Measurements from ENCODE around the gene CHST15.

Gene CHST15

DNA sequence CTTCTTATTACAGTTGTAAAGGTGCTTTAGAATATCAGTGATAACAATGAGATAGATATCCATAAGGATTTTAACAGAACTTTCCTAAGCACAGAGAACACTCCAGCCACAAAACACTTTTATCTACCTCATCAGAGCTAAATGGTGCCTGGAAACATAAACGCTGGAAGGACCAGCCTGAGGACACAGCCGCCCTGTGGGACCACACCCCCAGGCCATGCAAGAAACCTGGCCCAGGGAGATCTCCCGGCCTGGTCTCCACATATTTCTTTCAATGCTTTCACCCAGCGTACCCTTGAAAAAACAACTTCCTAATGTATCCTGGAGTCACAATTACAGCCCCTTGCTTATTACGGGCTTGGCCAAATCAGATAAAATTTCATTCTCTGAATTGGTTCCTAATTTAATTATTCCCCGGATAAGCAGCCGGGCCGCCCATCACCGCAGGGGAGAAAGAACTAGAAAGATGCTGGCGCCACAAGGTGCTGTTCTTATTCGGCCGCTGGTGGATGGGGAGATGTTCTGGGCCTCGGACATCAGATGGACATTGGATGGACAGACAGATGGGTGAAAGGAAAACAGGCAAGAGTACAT lies 11.8 kb downstream of the CHST15 start:
- DNase-seq (ENCODE audit: low read depth), result no peak

- no peak for DNase-seq (ENCODE audit: low read depth)
Measured at GRCh38 chr10:124079864-124080263, 13.5 kb downstream of the CHST15 start.

DNA sequence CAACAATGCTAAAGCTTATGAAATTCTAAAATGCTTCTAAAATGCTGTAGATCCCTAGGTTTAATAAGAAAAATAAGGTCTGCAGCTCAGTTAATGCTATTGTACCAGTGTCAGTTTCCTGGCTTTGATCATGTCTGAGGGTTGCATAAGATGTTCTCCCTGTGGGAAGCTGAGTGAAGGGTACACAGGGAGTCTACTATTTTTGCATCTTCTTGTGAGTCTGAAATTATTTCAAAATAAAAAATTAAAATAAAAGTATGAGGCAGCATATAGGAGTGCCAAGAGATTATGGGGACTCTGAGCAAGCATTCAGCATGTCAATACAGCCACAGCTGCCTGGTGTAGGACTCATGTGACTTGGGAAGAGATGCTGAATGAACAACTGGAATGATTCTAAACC lies 14.7 kb downstream of the CHST15 start:
- no peak for DNase-seq (ENCODE audit: low read depth)

DNA sequence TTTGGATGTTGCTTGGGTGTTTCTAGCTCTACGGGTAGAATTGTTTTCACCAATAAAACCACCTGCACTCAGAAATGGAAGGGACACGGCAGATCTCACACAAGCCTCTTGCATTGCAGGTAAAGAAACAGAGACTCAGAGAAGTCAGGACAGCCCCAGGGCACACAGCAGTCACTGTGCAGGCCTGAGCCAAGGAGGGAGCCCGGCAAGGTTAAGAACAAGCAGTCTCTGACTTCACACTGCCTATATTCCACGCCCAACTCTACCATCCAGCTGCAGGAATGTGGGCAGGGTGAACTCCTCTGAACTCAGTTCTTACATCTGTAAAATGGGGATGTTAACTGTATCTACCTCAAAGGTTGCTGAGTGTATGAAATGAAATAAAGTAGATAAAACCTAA lies 15.4 kb downstream of the CHST15 start:
- no peak for DNase-seq (ENCODE audit: low read depth)

DNA sequence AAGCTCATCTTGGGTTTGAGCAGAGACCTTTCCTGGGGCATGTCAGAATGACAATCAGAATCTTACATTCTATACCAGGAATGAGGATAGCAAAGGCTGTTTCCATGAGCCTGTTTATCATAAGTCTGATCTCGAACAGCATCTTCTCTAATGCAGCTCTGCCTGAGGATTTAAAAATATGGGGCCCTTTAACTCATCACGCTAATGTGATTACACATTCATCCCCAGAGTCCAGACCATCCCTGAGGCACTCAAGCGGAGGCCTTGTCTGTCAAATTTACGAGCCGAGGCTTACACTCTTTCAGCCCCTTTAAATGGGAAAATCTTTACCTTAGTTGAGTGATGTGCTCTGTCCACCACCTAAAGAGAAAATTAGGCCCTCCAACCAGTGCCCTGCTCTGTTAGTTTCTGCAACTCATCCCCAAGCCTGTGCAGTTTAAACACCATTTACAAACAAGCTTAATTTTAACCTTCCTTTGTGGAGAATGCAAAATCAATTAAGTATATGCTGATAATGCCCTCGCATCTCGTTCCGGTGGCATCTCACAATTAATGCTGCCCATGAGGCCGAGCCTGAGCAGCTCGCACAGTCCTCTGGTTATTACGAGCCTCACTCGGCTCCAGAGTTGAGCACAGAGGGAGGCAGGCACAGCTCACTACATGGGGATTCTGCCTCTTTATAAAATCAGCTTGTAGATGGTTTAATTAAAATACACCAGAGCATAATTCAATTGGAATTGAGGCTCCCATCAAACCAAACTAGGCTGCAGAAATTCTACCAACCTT lies 16.0 kb downstream of the CHST15 start:
- no peak for DNase-seq (ENCODE audit: low read depth)

DNA sequence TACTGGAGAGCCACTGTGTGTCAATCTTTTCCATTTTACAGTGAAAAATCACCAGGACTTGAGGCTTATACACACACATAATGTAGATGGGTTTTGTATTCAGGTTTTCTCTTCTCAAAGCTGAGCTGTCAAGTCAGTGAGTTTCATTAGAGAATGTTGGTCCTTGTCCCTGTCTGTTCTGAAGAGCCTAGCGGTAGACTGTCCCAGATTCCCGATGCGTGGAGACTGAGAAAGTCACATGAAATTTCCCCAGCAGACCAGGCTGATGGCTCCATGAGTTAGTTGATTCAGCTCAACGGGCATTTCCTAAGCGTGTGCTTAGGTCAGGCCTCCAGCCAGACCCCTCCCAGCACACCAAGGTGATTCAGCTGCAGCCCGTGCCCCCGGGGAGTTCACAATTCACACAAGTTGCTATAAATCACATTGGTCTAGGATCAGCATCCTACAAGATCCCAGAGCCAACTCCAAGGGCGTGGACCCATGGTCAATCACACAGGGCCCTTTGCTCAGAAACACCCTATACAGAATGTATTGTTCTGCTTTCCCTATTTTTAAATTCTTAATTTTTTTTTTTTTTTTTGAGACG lies 17.2 kb downstream of the CHST15 start:
- DNase-seq (ENCODE audit: low read depth), result no peak

DNA sequence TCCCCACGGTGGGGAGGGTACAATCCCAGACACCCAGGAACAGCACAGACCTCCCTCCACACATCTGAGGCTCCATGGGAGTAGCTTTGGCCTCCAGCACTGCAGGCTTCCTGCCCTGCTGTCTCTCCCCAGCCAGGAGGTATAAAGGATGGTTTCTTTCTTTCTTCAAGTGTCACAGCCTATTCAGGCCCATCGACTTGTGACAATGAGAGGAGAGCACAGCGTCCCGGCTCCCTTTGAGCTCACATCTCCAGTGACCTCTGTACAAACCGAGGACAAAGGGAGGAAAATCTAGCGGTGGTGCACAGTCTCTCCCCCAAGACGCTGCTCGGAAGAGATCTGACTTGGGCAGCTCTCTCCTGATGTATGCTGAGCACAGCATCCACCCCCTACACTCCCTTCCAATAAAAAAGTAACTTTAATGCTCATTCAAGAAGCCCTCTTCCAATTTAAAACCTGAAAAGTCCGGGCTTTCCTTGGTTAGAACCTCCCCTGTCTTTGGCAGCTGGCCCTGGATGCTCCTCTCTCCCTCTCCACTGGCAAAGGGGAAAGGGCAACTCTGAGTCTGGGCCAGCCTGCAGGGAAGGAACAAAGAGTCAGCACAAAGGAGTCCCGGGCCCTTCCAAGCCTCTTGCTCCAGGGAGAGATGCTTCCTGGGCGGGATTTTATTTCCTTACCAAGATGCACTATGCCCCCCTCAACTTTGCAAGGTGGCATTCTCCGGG lies 18.0 kb downstream of the CHST15 start:
- no peak for DNase-seq (ENCODE audit: low read depth)

- DNase-seq (ENCODE audit: low read depth), result no peak
Measured at GRCh38 chr10:124074501-124075109, 18.8 kb downstream of the CHST15 start.

- no peak for DNase-seq (ENCODE audit: low read depth)
Measured at GRCh38 chr10:124073978-124074377, 19.4 kb downstream of the CHST15 start.

DNA sequence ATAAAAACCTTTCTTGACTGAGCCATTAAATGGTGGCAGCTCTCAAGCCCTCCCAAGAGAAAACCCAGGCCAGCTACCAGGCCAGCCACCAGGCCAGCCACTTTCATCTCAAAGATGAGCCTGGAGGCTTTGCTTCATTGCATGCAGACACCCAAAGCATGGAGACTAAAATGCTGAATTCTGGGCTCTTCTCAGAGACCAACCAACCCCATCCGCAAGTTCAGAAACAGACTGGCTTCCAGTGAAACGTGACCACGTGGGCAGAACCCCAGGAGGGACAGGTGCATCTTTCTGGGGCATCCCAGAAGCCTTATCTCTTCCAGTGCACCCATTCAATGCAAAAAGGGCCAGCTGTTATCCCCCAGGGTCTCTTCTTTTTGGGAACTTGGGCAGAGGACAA lies 20.9 kb downstream of the CHST15 start:
- DNase-seq (ENCODE audit: low read depth), result no peak

- no peak for DNase-seq (ENCODE audit: low read depth)
Measured at GRCh38 chr10:124072106-124072505, 21.3 kb downstream of the CHST15 start.

DNA sequence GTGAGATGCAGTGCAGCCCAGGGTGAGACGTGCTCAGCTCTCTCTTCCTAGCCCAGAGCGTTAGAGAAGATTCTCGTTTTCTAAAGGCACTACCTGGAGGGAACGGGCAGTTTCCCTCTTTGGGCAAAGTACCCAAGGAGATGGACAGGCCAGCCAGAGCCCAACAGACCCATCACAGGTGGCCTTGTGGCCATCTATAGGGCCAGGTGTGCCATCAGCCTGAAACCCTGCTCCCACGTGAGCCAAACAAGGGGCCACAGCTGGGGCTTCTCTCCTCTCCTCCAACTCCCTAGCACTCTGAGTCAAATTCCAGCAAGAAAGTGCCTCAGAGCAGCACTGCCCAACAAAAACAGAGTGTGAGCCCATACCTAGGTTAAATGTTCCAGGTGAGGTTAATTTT lies 22.3 kb downstream of the CHST15 start:
- DNase-seq (ENCODE audit: low read depth), result no peak

- no peak for DNase-seq (ENCODE audit: low read depth)
Measured at GRCh38 chr10:124070666-124071065, 22.7 kb downstream of the CHST15 start.

DNA sequence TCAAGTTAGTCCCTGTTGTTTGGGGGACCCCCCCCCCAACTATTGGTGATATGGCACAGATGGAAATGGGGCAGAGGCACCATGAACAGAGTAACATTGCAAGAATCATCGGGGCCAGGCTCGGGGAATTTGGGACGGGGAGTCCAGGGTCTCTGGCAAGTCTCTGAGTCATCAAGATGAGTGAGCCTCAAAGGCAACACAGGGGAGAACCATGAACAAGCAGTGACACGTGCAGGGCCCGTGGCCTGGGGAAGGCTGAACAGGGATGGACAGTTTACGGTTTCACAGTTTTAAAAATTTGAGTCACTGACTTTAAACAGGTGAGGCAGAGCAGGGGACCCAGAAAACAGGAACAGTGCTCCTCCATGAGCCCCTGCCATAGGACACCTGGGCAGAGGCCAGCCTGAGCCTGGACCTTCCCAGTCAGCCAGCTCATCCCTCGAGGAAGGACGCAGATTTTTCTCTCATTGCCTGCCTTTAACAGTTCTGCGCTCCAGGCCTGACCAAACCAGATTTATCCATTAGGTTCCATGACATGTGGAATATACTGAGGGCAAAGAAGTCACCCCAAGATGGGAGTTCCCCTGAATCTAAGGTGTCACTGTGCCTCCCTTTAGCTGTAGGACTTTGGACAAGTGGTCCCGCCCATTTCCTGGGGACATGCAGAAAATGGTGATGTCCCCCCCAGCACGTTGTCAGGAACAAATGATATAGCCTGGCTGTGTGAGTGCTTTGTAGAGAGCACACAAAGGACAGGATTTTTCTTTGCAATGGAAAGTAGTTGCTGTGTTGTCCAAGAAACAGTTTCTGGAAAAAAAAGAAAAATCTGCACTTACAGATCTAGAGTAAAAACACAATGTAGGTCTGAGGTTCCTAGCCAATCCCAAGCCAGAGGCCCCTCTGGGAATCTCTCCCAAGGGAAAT lies 23.8 kb downstream of the CHST15 start:
- DNase-seq (ENCODE audit: low read depth), result no peak

DNA sequence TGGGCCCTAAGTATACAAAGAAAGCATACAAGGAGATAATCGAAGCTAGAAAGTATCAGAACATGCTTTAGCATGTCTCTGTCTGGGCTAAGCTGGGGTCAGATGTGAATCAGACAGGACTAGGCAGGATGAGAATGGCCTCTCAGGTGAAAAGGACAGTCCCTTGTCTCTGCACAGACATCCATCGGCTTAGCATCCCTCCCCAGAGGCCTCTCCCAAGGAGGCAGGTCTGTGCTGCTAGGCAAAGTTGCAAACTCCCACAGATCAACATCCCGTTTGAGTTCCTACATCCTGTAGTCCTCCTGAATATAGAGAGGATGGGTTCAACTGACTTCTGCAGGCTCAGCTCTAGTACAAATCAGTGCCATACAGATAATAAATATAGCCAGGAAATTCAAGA lies 24.5 kb downstream of the CHST15 start:
- DNase-seq (ENCODE audit: low read depth), result no peak

GRCh38 chr10:124067825-124068400 lies 25.5 kb downstream of the CHST15 start:
- no peak for DNase-seq (ENCODE audit: low read depth)

DNA sequence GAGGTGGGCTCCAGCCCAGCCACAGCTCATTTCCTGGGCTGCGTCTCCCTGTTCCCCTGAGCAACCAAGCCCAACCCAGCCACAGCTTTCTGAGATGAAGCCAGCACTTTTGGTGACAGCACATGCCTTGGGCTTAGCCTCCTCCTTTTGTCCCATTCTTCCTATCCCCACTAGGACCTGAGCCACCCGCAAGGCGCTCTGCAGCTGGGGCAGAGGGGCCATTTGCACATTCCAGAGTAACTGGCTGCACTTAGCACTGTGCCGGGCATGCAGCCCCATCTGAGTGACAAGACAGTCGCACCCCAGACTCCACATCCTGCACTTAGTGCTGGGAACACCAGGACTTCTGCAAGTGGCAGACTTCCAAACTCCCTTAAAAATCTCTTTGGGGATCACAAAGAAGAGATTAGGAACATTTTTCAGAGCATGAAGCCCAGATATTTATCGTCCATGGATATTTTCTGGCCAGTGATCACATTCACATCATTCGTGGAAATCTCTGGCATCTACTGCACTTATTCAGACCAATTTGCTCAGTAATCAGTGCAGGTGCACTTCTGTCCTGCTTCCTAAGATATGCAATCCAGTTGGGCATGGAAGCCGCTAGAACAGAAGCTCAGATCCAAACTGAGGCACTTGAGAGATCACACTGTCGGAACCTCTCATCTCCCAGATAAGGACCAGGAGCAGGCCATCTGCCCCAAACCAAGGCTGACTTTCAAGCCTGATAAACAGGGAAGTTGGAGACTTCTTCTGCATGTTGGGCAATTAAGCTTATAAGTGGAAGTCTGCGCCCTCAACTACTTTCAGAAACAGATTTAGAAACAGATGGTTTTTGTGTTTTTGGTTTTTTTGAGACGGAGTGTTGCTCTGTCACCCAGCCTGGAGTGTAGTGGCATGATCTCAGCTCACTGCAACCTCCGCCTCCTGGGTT lies 26.4 kb downstream of the CHST15 start:
- DNase-seq (ENCODE audit: low read depth), result no peak

- no peak for DNase-seq (ENCODE audit: low read depth)
Measured at GRCh38 chr10:124066126-124066700, 27.2 kb downstream of the CHST15 start.

DNA sequence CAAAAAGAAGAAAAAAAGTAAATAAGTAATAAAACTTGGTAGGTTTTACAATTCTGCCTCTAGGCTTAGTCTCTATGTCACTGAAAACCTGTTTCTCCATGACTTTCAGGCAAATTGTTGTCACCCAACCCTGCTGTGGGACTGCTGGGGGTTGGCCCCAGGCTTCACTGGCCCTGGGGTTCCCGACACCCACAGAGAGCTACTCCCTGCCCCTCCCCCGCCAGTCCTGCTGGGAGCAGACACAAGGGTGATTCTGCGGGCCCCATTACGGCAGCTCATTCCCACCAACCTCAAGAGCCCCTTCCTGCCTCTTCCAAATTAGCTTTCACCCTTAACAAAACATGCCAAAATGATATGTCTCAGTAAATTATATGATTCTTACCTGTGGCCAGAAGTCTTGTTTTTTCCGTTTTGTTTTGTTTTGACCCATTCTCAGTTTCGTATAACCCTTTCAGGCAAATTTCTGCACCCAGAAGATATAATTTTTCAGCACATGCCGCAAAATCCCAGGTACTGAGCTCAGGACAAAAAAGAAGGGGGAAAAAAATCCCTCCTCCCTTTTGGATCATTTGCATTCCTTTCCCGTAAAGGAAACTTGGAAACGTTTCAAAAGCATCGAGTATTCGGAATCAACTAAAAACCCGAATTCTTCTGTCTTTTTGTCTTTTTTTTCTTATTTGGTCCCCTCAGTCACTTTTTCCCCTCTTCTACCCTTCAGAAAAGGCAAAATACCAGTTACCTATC lies 27.8 kb downstream of the CHST15 start:
- DNase-seq (ENCODE audit: low read depth), result no peak

Data from activated gamma-delta T cell treated with anti-CD3 and anti-CD28 coated beads, Interleukin-2, amount 50 U/mL, for 16 hours (primary cell).